Psoas muscle (tissue), 8 donors: ENCODE measurements around the gene CACNA1S. TPM values are rescaled to one million over a fixed set of nuclear protein-coding genes. Genes with fewer than 3 reads are reported as not detected.

Source experiments
- ATAC-seq, 4 donors: fragments of 200-7000 bp; cut with Tn5 transposase; one replicate each; pipeline ENCODE4 v1.9.1; 2020; ENCODE audit warnings: moderate library complexity in 3 of 4, mild to moderate bottlenecking in 2 of 4
- DNase-seq, 2 donors: peaks; one replicate each; pipeline ENCODE4 v3.0.0-alpha.2; 2020
- H3K27ac ChIP-seq: fragments of 200-600 bp; one replicate; pipeline ENCODE4 v1.8.0; 2022
- H3K27me3 ChIP-seq, 3 donors: fragments of 200-600 bp in 1 of 3; one replicate each; pipeline versions ENCODE4 v1.6.1 to v1.8.0; 2013 to 2022; ENCODE audit warnings: low read length in 2 of 3, mild to moderate bottlenecking in 2 of 3, moderate library complexity in 1 of 3; ENCODE audit not compliant: insufficient read depth in 3 of 3
- H3K36me3 ChIP-seq, 2 donors: fragments of 200-600 bp in 1 of 2; one replicate each; pipeline versions ENCODE4 v1.6.1 to v1.8.0; 2013 to 2022; ENCODE audit warnings: low read depth in 1 of 2, mild to moderate bottlenecking in 1 of 2, moderate library complexity in 1 of 2; ENCODE audit not compliant: insufficient read depth in 1 of 2
- H3K4me1 ChIP-seq: fragments of 200-600 bp; one replicate; pipeline ENCODE4 v1.8.0; 2022
- H3K4me3 ChIP-seq: fragments of 200-600 bp; one replicate; pipeline ENCODE4 v1.8.0; 2022; ENCODE audit warnings: mild to moderate bottlenecking
- H3K9me3 ChIP-seq: fragments of 200-600 bp; one replicate; pipeline ENCODE4 v1.8.0; 2022
- CTCF ChIP-seq: fragments of 200-600 bp; IDR thresholded peaks from one replicate; pipeline ENCODE4 v1.8.0; 2022; ENCODE audit warnings: antibody characterized with exemption
- WGBS, 3 donors: extraction: QIAGEN DNeasy Blood & Tissue Kit; methylation state at CpG; one replicate each; pipeline versions ENCODE4 v1.1.6 to v1.1.7; 2013; 5-methylcytosine and 5-hydroxymethylcytosine counted together
- intact Hi-C, 2 donors: fragments of 100-400 bp; cut with DNase I; formaldehyde crosslinking; loops; one replicate each; pipeline versions ENCODE4 v1.11.0 to v1.14.2; 2022
- polyA plus RNA-seq, 3 donors: library from polyadenylated mRNA; stranded (reverse); fragments of 200-250 nt; gene quantifications; one replicate each; pipeline ENCODE4 v1.2.3, GENCODE V29; 2013
- total RNA-seq, 4 donors: library from RNA; stranded (reverse); fragmentation: NEBNext Ultra II Directional in 2 of 4; extraction: Animal tissue kit (Norgen Biotek cat#: 25700) in 2 of 4; gene quantifications; one replicate each; pipeline versions ENCODE4 v1.2.1 to v1.2.4, GENCODE V29; 2021 to 2023
- donor health status: healthy with polysubstance abuse.
- donor health status: DM: no; HTN: no; CAD: no; lungs with moderate emphysema.
- donor health status: Bipolar disorder and iron deficiency.
- donor health status: healthy.
- donor health status: DM: yes; HTN: yes; CAD: no.
- donor health status: DM: no; HTN: no; CAD: no.
- donor health status: DM: no; HTN: no; CAD: no.
- donor health status: DM: yes; HTN: yes; CAD: no.

The CACNA1S gene
- total and polyA plus RNA-seq, 7 donors, result 11.9 to 269 (median 56.3) TPM

- ATAC-seq, result peak; percentile 16 to 66 (median 60)
- intact Hi-C loops, result no loop called here
- Histone ChIP-seq H3K27me3 (no peaks in the 10 kb centered on the region), H3K27ac (no peak overlapping the region), H3K4me1 (no peaks in the 10 kb centered on the region), H3K36me3 (peaks cover 0 to 98% of the 10 kb centered on the region in 2 donors), H3K9me3 (no peaks in the 10 kb centered on the region), H3K4me3 (no peak overlapping the region)
- WGBS, 3 donors, result 58 to 74% (median 62%) methylated on average over 4 of the region's 4 CpGs
- DNase-seq, result peak; percentile 34 to 70
- TF ChIP-seq CTCF, result no peak
These were observed 51.2 kb downstream of the CACNA1S start for GRCh38 chr1:201061049-201061448.

- Histone ChIP-seq H3K36me3 (peaks cover 0 to 98% of the 10 kb centered on the region in 2 donors), H3K4me3 (no peak overlapping the region), H3K27ac (no peak overlapping the region), H3K27me3 (no peaks in the 10 kb centered on the region), H3K9me3 (no peaks in the 10 kb centered on the region), H3K4me1 (no peaks in the 10 kb centered on the region)
- TF ChIP-seq CTCF, result no peak
- DNase-seq (no peak), ATAC-seq (peak in 3 of 4 donors; percentile 4 to 19 (median 10))
- WGBS, 3 donors, result 84 to 85% (median 85%) methylated on average over 4 of the region's 4 CpGs
- intact Hi-C loops, result no loop called here
These were observed 51.6 kb downstream of the CACNA1S start for GRCh38 chr1:201060586-201060985.

- 39 to 60% (median 40%) methylated on average over 5 of the region's 5 CpGs for WGBS, 3 donors
- no peak for DNase-seq
- intact Hi-C loops, result no loop called here
- no peak overlapping the region for H3K4me3 ChIP-seq
- ATAC-seq, result peak in 1 of 4 donors; percentile 74
- H3K27ac ChIP-seq, result no peak overlapping the region
- H3K36me3 ChIP-seq, result peaks cover 0 to 98% of the 10 kb centered on the region in 2 donors
- no peaks in the 10 kb centered on the region for H3K9me3 ChIP-seq
- H3K4me1 ChIP-seq, result no peaks in the 10 kb centered on the region
- no peaks in the 10 kb centered on the region for H3K27me3 ChIP-seq
- TF ChIP-seq CTCF, result no peak
These were observed 52.2 kb downstream of the CACNA1S start for GRCh38 chr1:201059871-201060555.

GRCh38 chr1:201059401-201059800, 52.8 kb downstream of the CACNA1S start:
- WGBS, 3 donors, result 83 to 93% (median 89%) methylated on average over 3 of the region's 3 CpGs
- Histone ChIP-seq H3K36me3 (peaks cover 0 to 98% of the 10 kb centered on the region in 2 donors), H3K27me3 (no peaks in the 10 kb centered on the region), H3K4me1 (no peaks in the 10 kb centered on the region), H3K9me3 (no peaks in the 10 kb centered on the region), H3K27ac (no peak overlapping the region), H3K4me3 (no peak overlapping the region)
- DNase-seq (no peak), ATAC-seq (no peak)
- TF ChIP-seq CTCF, result no peak
- intact Hi-C loops, result no loop called here
